ENCODE measurements around the gene CPXM2.

Gene CPXM2

DNA sequence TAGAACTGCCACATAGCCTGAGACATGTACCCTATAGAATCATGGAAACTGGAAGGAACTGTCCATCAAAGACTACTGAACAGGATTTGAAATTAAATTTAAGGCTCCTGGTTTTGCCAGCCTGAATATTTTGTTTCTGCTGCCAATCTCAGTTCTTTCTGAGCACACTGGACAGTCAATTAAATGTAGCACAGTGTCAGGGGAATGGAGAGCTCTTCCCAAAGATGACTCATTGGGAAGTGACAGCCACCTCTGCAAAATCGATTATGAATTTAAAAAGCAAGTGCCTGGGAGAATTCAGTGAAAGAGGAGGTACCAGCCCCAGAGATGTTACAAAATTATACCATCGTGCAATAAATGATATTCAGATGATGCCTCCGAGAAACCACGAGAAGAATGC, 47.8 kb downstream of the CPXM2 start:
- no peak for DNase-seq

DNA sequence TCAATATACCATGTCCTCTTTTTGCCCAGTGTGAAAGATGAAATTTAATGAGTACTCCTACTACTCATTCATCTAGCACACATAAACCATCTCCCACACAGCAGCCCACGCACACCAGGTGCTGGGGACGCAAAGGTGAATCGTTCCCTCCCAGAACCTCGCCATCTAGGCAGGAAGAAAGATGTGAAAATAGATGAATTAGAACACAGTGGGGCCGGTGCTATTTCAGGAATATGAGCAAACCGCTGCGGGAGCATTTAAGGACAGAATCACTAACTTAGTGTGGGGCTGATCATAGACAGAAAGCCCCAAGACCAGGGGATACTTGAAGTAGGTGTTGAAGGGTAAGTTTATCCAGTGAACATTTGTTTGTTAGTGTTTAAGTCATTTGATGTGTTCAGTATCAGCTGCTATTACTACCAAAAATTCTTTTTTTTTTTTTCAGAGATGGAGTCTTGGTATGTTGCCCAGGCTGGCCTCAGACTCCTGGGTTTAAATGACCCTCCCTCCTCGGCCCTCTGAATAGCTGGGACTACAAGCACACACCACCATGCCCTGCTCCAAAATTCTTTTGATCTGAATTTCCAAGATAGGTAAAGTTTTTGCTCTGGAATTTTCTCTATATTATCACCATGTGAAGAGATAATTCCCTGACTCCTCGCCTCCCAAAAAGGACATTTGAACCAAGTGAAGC, 48.8 kb downstream of the CPXM2 start:
- no peak for DNase-seq

DNA sequence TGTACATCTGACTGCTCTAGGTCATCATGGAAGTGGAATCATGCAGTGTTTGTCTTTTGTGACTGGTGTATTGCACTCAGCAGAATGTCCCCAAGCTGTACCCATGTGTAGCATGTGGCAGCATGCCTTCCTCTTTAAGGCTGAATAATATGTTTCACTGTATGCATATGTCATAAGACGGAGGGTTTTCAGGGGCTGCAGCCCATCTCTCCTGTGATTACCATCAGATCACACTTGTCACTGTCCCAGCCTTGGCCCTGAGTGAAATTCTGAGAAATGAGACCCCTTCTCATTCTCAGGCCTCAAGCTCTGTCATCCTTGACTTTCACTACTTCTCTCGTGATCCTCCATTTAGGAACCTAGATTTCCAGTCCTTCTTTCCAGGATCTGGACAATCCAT, 50.0 kb downstream of the CPXM2 start:
- no peak for DNase-seq

DNA sequence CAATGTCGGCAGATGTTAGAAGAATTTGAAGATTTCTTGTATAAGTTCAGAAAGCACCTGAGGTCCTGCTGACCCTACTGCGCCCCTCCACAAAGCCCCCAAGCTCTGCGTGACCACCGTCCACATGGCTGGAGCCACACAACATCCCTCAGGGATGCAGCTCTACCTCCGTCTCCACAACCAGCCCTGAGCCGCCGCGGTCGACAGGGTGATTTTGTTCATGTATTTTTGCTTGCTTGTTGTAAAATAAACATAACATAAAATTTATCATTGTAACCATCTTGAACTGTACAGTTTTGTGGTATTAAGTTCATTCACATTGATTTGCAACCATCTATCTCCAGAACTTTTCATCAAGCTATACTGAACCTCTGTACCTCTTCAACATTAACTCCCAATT, 50.5 kb downstream of the CPXM2 start:
- no peak for DNase-seq

DNA sequence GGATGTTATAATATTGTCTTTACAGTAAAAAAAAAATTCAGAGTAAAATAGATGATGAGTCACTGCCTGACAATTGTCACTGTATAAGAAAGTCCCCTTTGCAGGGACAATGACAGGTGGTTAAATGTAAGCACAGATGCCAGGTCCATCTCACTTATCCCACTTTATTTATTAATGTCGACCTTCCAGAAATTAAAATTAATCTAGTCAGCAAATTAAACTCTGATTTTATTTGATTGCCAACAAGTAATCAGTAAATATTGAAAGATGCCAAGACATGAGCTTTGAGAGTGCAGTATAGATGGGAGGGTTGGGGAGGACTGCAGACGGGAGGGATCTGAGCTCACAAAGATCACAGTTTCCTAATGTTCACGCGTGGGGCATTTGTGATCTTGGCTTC, 50.9 kb downstream of the CPXM2 start:
- DNase-seq: no peak

DNA sequence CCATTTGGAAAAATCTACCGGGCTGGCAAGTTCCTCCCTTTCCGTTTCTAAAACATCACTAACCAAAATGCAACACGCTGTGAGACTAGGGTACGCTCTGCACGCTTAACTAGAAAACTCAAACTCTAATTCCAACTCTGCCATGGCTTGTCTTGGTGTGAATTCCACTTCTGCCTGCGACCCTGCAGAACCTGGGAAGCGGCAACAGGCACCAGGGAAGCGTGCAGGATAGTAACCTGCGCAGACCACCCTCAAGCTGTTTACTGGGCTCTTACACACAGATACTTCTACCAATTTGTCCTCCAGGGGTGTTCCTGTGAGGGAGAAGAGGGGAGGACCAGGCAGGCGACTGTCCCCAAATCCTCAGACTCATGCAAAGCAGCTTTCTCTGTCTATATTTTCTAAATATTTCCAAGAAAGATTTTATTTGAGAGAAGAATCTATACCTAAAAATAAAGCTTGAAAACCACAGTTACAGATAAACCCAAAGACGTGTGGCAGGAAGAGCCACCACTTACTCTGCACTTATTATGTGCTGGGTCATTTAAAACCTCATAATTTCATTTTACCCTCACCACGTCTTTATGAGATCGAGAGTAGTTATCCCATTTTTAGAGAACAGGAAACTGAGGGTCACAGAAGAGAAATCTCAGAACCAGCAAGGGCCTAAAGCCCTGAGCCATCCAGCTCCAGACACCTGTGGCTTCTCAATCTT, 52.9 kb downstream of the CPXM2 start:
- no peak for DNase-seq

DNA sequence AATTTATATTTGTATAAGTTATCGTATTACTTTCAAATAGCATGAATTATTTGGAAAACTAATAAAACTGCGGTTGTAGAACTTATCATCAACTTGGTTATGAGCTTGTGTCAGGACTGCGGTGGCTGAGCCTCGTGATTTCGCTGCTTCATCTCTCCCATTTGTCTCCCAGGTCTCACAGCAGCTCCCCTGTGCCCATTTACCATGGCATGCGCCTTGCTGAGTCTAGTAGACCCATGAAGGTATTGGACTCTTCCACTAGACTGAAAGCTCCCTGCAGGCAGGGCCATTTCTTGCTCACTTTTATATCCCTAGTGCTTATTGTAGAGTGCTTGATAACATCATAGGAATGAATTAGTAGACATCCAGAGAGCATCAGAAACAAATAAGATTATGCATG, 53.9 kb downstream of the CPXM2 start:
- no peak for DNase-seq

DNA sequence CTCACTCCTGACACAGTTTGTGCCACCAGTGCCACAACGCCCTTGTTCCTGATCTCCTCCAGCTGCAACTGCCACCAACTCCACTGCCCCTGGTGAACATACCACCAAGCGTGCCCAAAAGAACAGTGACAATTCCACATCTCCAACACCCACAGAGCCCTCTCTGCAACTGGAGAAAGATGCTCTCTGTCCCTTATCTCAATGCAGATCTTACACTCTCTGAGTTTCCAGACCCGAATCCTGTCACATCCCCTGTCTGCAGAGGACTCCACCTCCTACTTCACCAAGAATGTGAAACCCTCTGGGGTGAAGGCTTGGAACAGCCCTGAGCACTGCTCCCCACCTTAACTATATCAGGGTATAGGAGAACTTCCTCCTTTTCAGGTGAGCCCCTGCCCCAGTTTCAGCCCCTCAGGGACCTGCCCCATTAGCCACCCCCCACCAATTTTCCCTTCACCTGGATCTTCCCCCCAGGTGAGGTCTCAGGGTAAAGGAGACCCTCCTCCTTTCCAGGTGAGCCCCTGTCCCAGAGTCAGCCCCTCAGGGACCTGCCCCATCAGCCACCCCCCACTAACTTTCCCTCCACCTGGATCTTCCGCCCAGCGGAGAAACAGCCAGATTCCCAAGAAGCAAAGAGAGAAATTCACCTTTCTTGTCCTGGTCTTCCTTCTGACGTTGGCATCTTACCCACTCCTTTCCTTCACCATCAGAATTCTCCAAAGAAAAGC, 55.0 kb downstream of the CPXM2 start:
- no peak for DNase-seq

DNA sequence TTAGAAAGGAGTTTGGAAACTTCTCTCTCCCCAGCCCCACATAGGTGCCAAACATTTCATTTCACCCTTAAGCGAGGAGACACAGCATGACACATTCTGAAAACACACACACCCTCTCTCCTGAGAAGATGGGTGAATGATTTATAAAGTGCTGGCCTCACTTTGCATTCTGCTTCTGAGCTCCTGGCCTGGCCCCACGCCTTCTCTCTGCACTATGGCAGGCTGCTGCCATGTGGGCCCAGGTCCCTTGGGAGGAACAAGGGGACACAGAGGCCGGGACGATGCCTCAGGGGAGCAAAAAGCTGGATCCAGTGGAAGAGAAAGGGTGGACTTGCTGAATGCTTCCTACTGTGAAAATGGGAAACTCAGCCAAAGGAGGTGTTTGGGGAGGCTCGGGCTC, 56.0 kb downstream of the CPXM2 start:
- DNase-seq: no peak

DNA sequence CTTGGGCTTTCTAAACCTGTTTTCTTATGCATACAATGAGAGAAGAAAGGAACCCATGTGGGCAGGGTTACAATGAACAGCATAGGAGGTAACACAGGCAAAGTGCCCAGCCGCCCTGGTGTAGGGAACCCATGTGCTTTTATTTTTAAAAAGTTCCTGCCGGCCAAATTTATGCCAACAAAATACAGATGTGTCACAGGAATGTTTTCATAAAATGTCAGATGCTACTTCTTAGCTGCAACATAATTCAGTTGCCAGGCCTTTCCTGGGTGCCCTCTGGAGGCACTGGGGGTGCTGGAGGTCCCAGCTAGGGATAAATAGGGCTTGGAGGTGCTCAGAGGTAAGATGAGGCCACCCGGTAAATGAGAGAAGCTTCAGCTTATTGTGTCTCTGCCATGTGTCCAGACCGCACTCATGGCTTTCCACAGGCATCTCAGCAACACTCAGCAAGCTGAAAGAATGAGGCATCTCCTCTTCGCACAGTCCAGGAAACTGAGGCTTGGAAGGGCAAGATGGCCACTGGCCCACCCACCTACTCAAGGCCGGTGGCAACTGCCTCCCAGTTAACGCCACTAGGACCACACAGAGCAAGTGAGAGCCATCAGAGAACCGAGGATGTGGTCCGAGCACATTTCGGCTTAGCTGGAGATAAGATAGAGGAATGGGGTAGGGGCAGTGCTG, 58.3 kb downstream of the CPXM2 start:
- no peak for DNase-seq

DNA sequence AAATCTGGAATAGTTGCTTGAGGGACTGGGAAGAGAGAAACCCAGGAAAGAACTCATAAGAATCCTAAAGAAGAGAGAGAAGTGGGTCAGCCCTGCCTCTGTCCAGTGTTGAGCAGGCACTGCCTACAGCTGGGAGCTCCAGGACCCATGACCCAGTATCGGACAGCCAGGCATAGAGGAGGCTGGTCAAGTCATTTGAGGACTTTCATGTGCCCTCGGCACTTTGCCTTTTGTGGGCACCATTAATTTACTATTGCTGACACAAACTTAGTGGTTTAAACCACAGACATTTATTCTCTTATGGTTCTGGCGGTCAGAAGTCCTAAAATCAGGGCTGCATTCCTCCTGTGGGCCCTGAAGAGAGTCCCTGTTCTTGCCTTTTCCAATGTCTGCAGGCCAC, 60.3 kb downstream of the CPXM2 start:
- no peak for DNase-seq

DNA sequence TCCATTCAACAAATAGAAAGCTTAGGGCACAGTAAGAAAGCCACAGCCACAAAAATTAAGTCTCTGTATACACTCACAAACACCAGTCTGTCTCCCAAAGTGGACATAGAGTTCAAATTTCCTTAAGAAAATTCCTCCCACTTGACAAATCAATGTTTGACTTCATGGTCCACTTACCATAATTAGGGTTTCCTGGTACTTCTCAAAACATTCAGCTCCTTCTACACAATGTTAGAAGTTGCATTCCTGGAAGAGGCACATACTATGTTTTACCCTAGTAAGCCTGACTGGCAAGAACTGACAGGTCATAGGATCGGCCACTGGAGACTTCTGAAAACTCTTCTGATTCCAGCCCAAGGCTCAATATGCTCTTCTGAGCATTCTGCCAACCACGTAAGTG, 70.5 kb downstream of the CPXM2 start:
- no peak for DNase-seq

DNA sequence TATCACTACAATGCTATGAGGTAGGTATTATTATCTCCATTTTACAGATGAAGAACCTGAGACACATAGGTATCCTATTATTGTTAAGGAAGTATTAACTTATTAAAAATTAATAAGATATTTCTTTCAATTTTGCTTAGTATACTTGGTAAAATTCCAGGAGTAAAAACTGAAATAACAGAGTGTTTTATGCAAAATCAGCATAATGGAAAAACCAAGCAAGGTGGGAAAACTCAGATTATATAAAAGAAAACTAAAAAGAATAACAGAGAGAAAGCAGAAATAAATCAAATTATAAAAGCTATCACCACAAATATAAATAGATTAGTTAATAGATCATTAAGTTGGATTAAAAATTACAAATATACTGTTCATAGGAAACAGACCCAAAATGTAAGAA, 82.0 kb downstream of the CPXM2 start:
- DNase-seq: no peak

DNA sequence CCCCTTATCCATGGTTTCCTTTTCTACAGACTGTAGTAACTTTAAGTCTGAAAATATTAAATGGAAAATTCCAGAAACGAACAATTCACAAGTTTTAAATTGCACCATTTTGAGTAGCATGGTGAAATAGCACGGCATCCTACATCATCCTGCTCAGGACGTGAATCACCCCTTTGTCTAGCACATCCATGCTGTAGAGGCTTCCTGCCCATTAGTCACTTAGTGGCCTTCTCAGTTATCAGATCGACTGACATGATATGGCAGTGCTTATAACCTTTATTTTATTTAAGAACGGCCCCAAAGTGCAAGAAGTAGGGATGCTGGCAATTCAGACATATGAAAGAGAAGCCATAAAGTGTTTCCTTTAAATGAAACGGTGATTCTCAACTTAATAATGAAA, 82.7 kb downstream of the CPXM2 start:
- DNase-seq: no peak

DNA sequence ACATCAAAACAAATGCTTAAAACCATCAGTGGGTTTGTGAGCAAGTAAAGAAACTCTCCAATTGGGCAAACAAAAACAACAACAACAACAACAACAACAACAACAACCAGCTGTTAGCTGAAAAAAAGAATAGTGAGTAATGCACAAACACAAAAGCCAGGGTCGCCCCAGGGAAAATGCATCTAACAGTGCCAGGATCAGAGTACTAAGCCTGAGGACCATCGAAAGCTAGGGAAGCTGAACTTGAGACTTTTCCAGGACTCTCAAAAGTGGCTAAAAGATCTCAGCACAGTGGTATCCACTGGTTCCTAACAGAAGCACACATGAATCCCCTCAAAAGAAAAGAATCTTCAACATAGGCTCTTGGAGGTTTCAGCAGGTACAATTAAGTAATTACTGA, 83.3 kb downstream of the CPXM2 start:
- no peak for DNase-seq

DNA sequence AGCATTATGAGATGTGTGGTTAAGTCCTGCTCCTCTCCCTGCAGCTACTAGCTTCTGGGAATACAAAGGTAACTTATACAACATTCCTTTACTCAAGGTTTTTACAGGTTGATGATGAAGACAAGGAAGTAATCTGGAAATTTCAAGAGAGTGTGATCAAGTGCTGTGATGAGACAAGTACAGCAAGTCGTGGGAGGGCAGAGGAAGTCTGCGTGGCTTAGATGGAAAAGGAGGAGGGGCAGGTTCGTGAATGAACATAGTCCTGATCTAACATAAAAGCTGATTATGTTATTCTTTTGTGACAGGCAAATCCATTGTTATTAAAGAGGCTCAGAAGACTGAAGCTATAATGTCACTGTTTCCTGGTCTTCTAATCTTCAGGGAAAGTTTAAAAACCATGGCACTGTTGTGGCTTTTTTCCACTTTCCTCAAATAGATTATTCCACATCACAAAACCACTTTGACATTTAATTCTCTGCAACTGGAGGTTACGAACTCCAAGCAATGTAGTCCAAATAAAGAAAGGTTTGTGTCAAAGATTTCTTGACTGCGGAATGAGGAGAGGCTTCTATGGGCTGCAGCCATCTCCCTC, 84.1 kb downstream of the CPXM2 start:
- no peak for DNase-seq

DNA sequence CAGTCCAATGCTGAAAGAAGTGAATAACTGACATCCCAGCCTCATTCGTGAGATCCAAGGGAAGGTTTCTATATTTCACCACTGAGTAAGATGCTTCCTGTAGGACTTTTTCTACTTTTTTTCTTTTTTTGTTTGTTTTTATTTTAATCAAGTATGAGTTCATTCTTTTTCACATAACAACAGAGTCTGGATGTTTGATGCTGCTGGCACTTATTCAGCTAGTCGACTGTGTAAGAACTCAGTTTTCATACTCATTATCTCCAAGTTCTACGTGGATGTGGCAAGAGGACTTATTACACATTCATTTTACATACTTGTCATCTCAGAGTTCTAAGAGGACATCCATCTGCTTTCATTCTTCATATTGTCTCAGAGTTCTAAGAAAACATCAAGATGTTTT, 86.9 kb downstream of the CPXM2 start:
- no peak for DNase-seq

DNA sequence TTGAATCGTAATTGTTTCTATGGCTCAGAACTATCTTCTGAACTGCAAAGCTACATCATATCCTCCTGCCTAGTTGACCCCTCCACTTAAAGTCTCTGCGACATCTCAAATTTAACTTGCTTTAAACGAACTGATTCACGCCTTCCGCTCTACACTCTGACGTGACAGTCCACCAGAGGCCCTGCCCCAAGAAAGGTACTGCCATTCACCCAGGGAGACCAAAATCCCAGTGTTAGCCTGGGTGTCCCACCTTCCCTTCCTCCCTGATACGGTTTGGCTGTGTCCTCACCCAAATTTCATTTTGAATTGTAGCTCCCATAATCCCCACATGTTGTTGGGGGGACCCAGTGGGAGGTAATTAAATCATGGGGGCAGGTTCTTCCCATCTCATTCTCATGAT, 90.8 kb downstream of the CPXM2 start:
- no peak for DNase-seq

DNA sequence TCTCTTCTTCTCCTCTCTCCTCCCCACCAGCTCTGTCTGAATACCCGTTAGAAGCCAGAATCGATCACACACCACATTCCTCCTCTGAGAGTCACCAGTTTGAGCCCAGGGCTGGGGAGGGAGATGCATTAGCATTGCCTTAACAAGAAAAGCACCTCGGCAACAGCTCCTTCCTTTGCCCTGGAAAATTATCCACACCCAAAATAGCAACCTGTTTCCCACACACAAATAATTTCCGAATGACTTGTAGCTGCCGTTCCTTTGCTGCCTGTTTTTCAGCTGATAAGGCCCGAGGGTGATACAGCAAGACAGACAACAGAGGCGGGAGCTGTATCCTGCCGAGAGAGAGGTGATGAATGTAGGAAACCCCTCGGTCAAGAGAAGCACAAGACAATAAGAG, 91.3 kb downstream of the CPXM2 start:
- no peak for DNase-seq

DNA sequence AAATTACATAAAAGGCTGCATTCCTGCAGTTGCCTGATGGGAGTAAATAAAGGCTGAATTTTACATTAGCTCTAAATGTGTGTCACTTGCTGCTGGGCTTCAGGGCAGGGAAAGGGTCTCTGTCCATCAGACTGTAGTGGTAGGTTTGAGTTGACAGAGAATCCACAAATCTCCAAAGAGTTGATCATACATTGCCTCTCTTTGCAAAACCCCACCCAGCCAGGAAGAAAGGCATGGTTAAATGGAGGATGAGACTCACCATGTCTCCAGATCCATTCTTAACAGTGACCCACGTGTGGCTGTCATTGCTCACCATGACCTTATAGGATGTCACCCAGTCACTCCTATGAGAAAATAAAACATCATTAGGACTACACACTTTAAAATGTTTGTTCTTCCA, 92.8 kb downstream of the CPXM2 start:
- no peak for DNase-seq

DNA sequence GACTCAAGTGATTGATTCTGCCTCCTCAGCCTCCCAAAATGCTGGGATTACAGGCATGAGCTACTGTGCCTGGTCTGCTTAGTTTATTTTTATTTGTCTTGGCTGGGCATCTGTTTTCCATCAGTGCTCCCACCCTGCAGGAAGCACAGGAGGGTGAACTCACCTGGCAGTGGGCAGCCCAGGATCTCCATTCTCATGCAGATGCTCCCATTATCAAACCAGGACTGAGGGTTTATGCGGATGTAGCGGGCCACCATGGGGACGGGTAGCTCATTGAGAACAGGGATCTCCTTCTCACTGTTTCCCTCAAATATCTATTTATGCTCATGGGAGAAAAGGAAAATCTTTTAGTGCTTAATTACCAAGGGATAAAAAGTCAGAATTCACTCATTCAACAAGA, 93.8 kb downstream of the CPXM2 start:
- DNase-seq: no peak

DNA sequence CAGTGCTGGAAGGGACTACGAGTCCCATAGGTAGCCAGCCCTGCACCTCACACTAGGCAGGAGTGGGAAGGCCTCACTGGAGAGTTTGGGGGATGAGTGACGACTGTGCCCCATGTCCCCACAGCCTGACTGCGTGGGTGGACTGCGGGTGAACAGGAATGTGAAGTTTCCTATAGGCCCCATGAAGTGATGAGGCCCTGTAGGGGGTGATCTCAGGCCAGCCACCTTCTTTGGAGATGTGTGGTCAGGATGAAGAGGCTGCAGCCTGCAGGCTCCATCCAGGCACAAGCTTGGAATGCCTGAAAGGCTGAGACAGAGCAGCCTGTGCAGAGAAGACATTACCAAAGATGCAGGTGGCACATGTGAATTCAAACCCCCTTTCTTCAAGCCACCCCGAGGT, 94.9 kb downstream of the CPXM2 start:
- no peak for DNase-seq

DNA sequence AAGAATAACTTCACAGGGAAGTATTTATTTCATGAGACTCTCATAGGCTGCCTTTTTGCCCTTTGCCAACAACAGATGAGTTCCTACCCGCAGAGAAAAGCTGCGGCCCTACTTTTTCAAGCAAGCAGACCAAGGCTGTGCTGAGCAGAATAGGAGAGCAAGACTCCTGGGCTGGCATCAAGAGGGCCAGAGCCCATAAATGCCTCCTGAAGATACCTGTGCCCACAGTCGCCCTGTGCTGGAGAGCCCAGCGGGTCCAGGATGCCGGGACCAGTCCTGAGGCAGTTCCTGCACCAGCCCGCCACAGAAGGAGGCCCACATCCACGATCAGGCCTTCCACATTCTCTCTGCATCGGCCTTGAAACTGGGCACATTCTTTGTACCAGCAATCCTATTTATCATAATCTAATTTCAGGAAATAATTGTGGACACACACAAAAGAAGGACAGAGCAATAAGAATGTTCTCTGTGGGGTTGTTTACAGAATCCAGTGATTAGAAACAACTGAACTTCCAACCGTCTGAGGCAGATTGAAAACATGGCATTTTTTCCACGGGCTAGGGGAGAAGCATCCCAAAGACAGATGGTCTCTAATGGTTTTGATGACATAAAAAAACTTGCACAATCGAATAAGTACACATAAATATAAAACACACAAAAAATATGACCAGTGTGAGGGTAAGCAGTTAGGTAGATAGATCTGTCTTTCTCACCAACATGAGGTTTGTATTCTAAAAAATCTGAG, 95.6 kb downstream of the CPXM2 start:
- no peak for DNase-seq

Measured in NCI-H446 (cell line).